ENCODE results near the gene CEP72. TPM values are rescaled to one million over a fixed set of nuclear protein-coding genes. Genes with fewer than 3 reads are reported as not detected.

Gene CEP72
- total RNA-seq, 1 donor, result 3.5 TPM

GRCh38 chr5:585962-586628 lies 26.0 kb upstream of the CEP72 start:
- Histone ChIP-seq H3K4me1 (ENCODE audit: insufficient read depth, low read length) (no peaks in the 10 kb centered on the region), H3K4me3 (ENCODE audit: low read length) (no peak overlapping the region), H3K27me3 (ENCODE audit: insufficient read depth, low read length) (no peaks in the 10 kb centered on the region), H3K9me3 (ENCODE audit: low read depth, low read length) (no peaks in the 10 kb centered on the region)

- no peaks in the 10 kb centered on the region for H3K9me3 ChIP-seq (ENCODE audit: low read depth, low read length)
- peaks cover 5% of the 10 kb centered on the region for H3K27me3 ChIP-seq (ENCODE audit: insufficient read depth, low read length)
- no peaks in the 10 kb centered on the region for H3K4me1 ChIP-seq (ENCODE audit: insufficient read depth, low read length)
- no peak overlapping the region for H3K4me3 ChIP-seq (ENCODE audit: low read length)
Measured at GRCh38 chr5:586751-587285, 25.3 kb upstream of the CEP72 start.

- H3K27me3 ChIP-seq (ENCODE audit: insufficient read depth, low read length), result peaks cover 10% of the 10 kb centered on the region
- no peak overlapping the region for H3K4me3 ChIP-seq (ENCODE audit: low read length)
- no peaks in the 10 kb centered on the region for H3K9me3 ChIP-seq (ENCODE audit: low read depth, low read length)
- H3K4me1 ChIP-seq (ENCODE audit: insufficient read depth, low read length), result no peaks in the 10 kb centered on the region
Measured at GRCh38 chr5:587403-587802, 24.7 kb upstream of the CEP72 start.

GRCh38 chr5:588406-588995 lies 23.6 kb upstream of the CEP72 start:
- peaks cover 10% of the 10 kb centered on the region for H3K27me3 ChIP-seq (ENCODE audit: insufficient read depth, low read length)
- H3K9me3 ChIP-seq (ENCODE audit: low read depth, low read length), result no peaks in the 10 kb centered on the region
- no peaks in the 10 kb centered on the region for H3K4me1 ChIP-seq (ENCODE audit: insufficient read depth, low read length)
- H3K4me3 ChIP-seq (ENCODE audit: low read length), result no peak overlapping the region

- Histone ChIP-seq H3K4me3 (ENCODE audit: low read length) (no peak overlapping the region), H3K27me3 (ENCODE audit: insufficient read depth, low read length) (peaks cover 10% of the 10 kb centered on the region), H3K4me1 (ENCODE audit: insufficient read depth, low read length) (no peaks in the 10 kb centered on the region), H3K9me3 (ENCODE audit: low read depth, low read length) (no peaks in the 10 kb centered on the region)
Measured at GRCh38 chr5:589173-589572, 23.0 kb upstream of the CEP72 start.

GRCh38 chr5:589588-589987 lies 22.6 kb upstream of the CEP72 start:
- no peaks in the 10 kb centered on the region for H3K9me3 ChIP-seq (ENCODE audit: low read depth, low read length)
- peaks cover 14% of the 10 kb centered on the region for H3K27me3 ChIP-seq (ENCODE audit: insufficient read depth, low read length)
- no peaks in the 10 kb centered on the region for H3K4me1 ChIP-seq (ENCODE audit: insufficient read depth, low read length)
- H3K4me3 ChIP-seq (ENCODE audit: low read length), result no peak overlapping the region

GRCh38 chr5:590346-590745 lies 21.8 kb upstream of the CEP72 start:
- no peaks in the 10 kb centered on the region for H3K9me3 ChIP-seq (ENCODE audit: low read depth, low read length)
- H3K4me3 ChIP-seq (ENCODE audit: low read length), result no peak overlapping the region
- peaks cover 15% of the 10 kb centered on the region for H3K27me3 ChIP-seq (ENCODE audit: insufficient read depth, low read length)
- no peaks in the 10 kb centered on the region for H3K4me1 ChIP-seq (ENCODE audit: insufficient read depth, low read length)

- no peak overlapping the region for H3K4me3 ChIP-seq (ENCODE audit: low read length)
- peaks cover 20% of the 10 kb centered on the region for H3K27me3 ChIP-seq (ENCODE audit: insufficient read depth, low read length)
- no peaks in the 10 kb centered on the region for H3K4me1 ChIP-seq (ENCODE audit: insufficient read depth, low read length)
- H3K9me3 ChIP-seq (ENCODE audit: low read depth, low read length), result no peaks in the 10 kb centered on the region
Measured at GRCh38 chr5:591746-592145, 20.4 kb upstream of the CEP72 start.

- H3K4me3 ChIP-seq (ENCODE audit: low read length), result no peak overlapping the region
- peaks cover 20% of the 10 kb centered on the region for H3K27me3 ChIP-seq (ENCODE audit: insufficient read depth, low read length)
- H3K9me3 ChIP-seq (ENCODE audit: low read depth, low read length), result no peaks in the 10 kb centered on the region
- no peaks in the 10 kb centered on the region for H3K4me1 ChIP-seq (ENCODE audit: insufficient read depth, low read length)
Measured at GRCh38 chr5:592158-592557, 20.0 kb upstream of the CEP72 start.

- Histone ChIP-seq H3K4me1 (ENCODE audit: insufficient read depth, low read length) (no peaks in the 10 kb centered on the region), H3K27me3 (ENCODE audit: insufficient read depth, low read length) (peaks cover 33% of the 10 kb centered on the region), H3K9me3 (ENCODE audit: low read depth, low read length) (no peaks in the 10 kb centered on the region), H3K4me3 (ENCODE audit: low read length) (no peak overlapping the region)
Measured at GRCh38 chr5:593511-593910, 18.6 kb upstream of the CEP72 start.

GRCh38 chr5:594226-594860 lies 17.8 kb upstream of the CEP72 start:
- Histone ChIP-seq H3K9me3 (ENCODE audit: low read depth, low read length) (no peaks in the 10 kb centered on the region), H3K4me1 (ENCODE audit: insufficient read depth, low read length) (no peaks in the 10 kb centered on the region), H3K4me3 (ENCODE audit: low read length) (no peak overlapping the region), H3K27me3 (ENCODE audit: insufficient read depth, low read length) (peaks cover 35% of the 10 kb centered on the region)

GRCh38 chr5:595285-595875 lies 16.8 kb upstream of the CEP72 start:
- Histone ChIP-seq H3K27me3 (ENCODE audit: insufficient read depth, low read length) (peaks cover 35% of the 10 kb centered on the region), H3K4me3 (ENCODE audit: low read length) (no peak overlapping the region), H3K4me1 (ENCODE audit: insufficient read depth, low read length) (no peaks in the 10 kb centered on the region), H3K9me3 (ENCODE audit: low read depth, low read length) (no peaks in the 10 kb centered on the region)

GRCh38 chr5:597871-598563 lies 14.1 kb upstream of the CEP72 start:
- no peaks in the 10 kb centered on the region for H3K4me1 ChIP-seq (ENCODE audit: insufficient read depth, low read length)
- H3K4me3 ChIP-seq (ENCODE audit: low read length), result no peak overlapping the region
- H3K9me3 ChIP-seq (ENCODE audit: low read depth, low read length), result no peaks in the 10 kb centered on the region
- H3K27me3 ChIP-seq (ENCODE audit: insufficient read depth, low read length), result peaks cover 25% of the 10 kb centered on the region

GRCh38 chr5:598564-598890 lies 13.6 kb upstream of the CEP72 start:
- H3K4me3 ChIP-seq (ENCODE audit: low read length), result no peak overlapping the region
- peaks cover 25% of the 10 kb centered on the region for H3K27me3 ChIP-seq (ENCODE audit: insufficient read depth, low read length)
- H3K4me1 ChIP-seq (ENCODE audit: insufficient read depth, low read length), result no peaks in the 10 kb centered on the region
- no peaks in the 10 kb centered on the region for H3K9me3 ChIP-seq (ENCODE audit: low read depth, low read length)
